ENCODE results near the gene FAM177A1. TPM values are rescaled to one million over a fixed set of nuclear protein-coding genes. Genes with fewer than 3 reads are reported as not detected.

The FAM177A1 gene
- total and polyA plus RNA-seq, 2 of the 13 experiments (the other 11 are each of a cell fraction or from before 2014, with no cell fraction given) = 72.9 to 119 TPM

DNA sequence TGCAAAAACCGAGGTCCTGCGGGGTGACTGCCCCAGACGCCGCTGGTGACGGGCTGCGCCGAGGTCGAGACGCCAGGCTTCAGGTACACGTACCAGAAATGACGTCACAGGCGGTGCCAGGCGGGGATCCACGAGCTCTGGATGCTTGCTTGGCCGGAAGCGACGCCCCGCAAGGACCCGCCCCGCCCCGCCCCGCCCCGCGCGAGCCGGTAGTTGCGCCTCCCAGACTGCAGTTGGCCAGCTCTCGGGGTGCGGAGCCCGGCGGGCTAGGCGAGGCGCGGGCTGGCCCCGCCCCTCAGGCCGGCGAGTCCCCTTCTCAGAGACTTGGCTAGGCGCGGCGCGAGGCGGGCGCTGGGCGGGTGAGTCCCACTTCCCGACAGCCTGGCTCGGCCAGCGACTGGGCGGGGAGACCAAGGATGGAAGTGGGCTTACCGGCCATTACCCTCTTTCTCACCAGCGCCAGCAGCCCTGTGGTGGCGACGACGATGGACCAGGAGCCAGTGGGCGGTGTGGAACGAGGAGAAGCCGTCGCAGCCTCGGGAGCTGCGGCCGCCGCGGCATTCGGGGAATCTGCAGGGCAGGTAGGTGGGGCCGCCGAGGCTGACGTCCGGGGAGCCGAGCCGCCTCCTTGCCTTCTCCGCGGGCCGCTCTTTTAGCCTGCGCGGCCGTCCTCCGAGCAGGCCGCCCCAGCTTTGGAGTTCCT is at the start of gene FAM177A1 (continued):
- TF ChIP-seq PCBP2 (optimal IDR thresholded peaks at IDR 0.05; ENCODE audit: low read depth, low read length, poor library complexity, severe bottlenecking) = no peak
- no peak for TF ChIP-seq SCMH1 (CRISPR knock-in tag; IDR thresholded peaks at IDR 0.05; ENCODE audit: borderline replicate concordance)
- peak; percentile 79; the same call in 1 of the 2 replicates for TF ChIP-seq ZNF549 (CRISPR knock-in tag; IDR thresholded peaks at IDR 0.05)
- TF ChIP-seq BHLHE40 (IDR thresholded peaks at IDR 0.05; ENCODE audit: low read length) = no peak
- TF ChIP-seq ZNF101 (CRISPR knock-in tag; IDR thresholded peaks at IDR 0.05; ENCODE audit: borderline replicate concordance, low read depth) = no peak
- peak; percentile 95 for TF ChIP-seq GZF1 (CRISPR knock-in tag; IDR thresholded peaks at IDR 0.05)
- peak; percentile 86 for TF ChIP-seq ZNF317 (CRISPR knock-in tag; IDR thresholded peaks at IDR 0.05)
- TF ChIP-seq, protein P1, sequence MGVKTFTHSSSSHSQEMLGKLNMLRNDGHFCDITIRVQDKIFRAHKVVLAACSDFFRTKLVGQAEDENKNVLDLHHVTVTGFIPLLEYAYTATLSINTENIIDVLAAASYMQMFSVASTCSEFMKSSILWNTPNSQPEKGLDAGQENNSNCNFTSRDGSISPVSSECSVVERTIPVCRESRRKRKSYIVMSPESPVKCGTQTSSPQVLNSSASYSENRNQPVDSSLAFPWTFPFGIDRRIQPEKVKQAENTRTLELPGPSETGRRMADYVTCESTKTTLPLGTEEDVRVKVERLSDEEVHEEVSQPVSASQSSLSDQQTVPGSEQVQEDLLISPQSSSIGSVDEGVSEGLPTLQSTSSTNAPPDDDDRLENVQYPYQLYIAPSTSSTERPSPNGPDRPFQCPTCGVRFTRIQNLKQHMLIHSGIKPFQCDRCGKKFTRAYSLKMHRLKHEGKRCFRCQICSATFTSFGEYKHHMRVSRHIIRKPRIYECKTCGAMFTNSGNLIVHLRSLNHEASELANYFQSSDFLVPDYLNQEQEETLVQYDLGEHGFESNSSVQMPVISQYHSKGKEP (CRISPR knock-in tag; IDR thresholded peaks at IDR 0.05) = no peak; the same call in none of the 2 replicates
- TF ChIP-seq ZNF589 (CRISPR knock-in tag; conservative IDR thresholded peaks at IDR 0.05) = peak; percentile 94
- TF ChIP-seq, protein P2, sequence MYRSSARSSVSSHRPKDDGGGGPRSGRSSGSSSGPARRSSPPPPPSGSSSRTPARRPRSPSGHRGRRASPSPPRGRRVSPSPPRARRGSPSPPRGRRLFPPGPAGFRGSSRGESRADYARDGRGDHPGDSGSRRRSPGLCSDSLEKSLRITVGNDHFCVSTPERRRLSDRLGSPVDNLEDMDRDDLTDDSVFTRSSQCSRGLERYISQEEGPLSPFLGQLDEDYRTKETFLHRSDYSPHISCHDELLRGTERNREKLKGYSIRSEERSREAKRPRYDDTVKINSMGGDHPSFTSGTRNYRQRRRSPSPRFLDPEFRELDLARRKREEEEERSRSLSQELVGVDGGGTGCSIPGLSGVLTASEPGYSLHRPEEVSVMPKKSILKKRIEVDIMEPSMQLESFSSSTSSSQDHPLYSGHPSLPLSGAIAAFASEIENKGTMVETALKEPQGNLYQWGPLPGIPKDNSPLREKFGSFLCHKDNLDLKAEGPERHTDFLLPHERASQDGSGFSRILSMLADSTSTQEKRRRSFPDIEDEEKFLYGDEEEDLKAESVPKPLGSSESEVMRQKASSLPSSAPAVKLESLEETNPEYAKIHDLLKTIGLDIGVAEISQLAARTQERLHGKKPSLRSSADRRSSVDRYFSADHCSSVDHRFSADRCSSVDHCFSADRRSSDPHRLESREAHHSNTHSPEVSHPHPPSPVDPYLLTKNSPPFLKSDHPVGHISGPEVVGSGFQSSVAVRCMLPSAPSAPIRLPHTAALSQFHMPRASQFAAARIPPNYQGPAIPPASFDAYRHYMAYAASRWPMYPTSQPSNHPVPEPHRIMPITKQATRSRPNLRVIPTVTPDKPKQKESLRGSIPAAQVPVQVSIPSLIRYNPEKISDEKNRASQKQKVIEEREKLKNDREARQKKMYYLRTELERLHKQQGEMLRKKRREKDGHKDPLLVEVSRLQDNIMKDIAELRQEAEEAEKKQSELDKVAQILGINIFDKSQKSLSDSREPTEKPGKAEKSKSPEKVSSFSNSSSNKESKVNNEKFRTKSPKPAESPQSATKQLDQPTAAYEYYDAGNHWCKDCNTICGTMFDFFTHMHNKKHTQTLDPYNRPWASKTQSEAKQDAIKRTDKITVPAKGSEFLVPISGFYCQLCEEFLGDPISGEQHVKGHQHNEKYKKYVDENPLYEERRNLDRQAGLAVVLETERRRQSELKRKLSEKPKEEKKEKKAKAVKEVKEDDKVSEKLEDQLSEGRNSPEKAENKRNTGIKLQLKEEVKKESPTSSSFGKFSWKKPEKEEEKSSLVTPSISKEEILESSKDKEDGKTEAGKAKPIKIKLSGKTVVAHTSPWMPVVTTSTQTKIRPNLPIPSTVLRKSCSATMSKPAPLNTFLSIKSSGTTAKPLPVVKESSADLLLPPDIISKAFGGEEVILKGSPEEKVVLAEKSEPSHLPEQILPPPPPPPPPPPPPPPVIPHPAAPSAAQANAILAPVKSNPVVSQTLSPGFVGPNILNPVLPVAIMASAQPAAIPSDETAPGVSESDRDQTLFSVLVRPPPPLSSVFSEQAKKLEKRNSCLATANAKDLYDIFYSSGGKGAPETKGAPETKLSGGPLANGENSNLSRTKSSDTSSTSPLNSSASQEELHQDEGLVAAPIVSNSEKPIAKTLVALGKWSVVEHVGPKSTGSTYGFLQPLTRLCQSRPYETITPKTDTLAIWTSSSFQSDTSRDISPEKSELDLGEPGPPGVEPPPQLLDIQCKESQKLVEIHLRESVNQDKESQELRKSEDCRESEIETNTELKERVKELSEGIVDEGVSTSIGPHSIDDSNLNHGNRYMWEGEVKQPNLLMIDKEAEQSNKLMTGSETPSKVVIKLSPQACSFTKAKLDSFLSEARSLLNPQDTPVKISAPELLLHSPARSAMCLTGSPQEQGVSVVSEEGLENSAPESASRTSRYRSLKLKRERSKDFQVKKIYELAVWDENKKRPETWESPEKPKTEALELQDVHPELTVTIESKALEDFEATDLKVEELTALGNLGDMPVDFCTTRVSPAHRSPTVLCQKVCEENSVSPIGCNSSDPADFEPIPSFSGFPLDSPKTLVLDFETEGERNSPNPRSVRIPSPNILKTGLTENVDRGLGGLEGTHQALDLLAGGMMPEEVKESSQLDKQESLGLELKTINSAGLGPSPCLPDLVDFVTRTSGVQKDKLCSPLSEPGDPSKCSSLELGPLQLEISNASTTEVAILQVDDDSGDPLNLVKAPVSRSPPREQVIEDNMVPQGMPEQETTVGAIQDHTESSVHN (CRISPR knock-in tag; IDR thresholded peaks at IDR 0.05) = no peak; the same call in 1 of the 2 replicates
- TF ChIP-seq WIZ (CRISPR knock-in tag; IDR thresholded peaks at IDR 0.05) = peak; percentile 97
- peak; percentile 91; the same call in 1 of the 2 replicates for TF ChIP-seq CBFB (CRISPR knock-in tag; IDR thresholded peaks at IDR 0.05)
- no peak for TF ChIP-seq FOXP1 (IDR thresholded peaks at IDR 0.05)
- TF ChIP-seq FOXP1 (CRISPR knock-in tag; IDR thresholded peaks at IDR 0.05) = no peak; the same call in 1 of the 2 replicates
- peak; percentile 94 for TF ChIP-seq MED1 (CRISPR knock-in tag; IDR thresholded peaks at IDR 0.05)
- TF ChIP-seq, protein P3, sequence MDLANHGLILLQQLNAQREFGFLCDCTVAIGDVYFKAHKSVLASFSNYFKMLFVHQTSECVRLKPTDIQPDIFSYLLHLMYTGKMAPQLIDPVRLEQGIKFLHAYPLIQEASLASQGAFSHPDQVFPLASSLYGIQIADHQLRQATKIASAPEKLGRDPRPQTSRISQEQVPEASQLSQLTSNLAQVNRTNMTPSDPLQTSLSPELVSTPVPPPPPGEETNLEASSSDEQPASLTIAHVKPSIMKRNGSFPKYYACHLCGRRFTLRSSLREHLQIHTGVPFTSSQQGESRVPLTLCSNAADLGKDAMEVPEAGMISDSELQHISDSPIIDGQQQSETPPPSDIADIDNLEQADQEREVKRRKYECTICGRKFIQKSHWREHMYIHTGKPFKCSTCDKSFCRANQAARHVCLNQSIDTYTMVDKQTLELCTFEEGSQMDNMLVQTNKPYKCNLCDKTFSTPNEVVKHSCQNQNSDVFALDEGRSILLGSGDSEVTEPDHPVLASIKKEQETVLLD (CRISPR knock-in tag; IDR thresholded peaks at IDR 0.05; ENCODE audit: low read depth) = peak; percentile 84; the same call in 1 of the 2 replicates
- TF ChIP-seq SIN3A (IDR thresholded peaks at IDR 0.05; ENCODE audit: borderline replicate concordance, low read depth, low read length) = peak; percentile 98
- TF ChIP-seq CAMTA2 (CRISPR knock-in tag; IDR thresholded peaks at IDR 0.05; ENCODE audit: borderline replicate concordance) = peak; percentile 99
